Kasumi-1 (cell line): ENCODE results near the gene IPO4.
A peak's percentile ranks its signal among the peaks of the same experiment; 100 is the strongest.
"Not testable (repeated sequence)": the region's sequence is repeated elsewhere in the genome, so short reads cannot be mapped to it uniquely, and the experiment has no call there.

Experiments used
- DNase-seq, 2 experiments: peaks; one replicate each; lab custom pipeline; 2025; lab: John Stamatoyannopoulos, UW

The IPO4 gene

DNA sequence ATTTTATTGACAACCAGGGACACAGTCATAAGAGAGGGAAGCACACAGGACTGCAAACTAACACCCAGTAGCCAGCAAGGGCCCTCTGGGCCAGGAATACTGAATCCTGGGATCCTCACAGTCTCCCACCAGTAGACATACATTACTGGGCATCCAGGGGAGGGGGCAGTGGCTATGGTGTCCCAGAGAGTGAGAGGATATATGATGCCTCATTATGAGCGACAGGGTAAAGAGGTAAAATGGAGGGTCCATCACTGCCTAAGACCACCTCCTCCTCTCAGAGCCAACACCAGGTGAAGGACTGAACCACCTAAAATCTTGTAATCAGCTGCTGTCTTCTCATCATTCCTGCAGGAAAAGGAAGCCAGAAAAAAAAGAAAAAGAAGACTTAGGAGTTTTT lies 28.3 kb upstream of the IPO4 start:
- not testable (repeated sequence) for DNase-seq

DNA sequence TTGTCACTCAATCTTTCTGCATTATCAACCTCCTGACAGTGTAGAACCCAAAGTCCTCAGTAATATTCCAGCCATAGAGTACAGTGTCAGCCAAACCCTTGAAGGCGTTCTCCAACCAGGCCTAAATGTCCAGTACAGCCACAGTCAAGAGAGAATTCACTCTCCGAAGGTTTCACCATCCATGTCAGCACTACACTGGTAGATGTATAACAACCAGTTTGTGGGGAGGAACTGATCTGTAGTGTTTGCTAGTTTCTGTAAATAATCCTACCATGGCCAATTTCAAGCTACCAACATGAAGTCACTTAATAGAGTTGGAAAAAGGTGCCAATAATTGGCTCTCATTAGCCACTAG lies 27.7 kb upstream of the IPO4 start:
- no peak for DNase-seq

DNA sequence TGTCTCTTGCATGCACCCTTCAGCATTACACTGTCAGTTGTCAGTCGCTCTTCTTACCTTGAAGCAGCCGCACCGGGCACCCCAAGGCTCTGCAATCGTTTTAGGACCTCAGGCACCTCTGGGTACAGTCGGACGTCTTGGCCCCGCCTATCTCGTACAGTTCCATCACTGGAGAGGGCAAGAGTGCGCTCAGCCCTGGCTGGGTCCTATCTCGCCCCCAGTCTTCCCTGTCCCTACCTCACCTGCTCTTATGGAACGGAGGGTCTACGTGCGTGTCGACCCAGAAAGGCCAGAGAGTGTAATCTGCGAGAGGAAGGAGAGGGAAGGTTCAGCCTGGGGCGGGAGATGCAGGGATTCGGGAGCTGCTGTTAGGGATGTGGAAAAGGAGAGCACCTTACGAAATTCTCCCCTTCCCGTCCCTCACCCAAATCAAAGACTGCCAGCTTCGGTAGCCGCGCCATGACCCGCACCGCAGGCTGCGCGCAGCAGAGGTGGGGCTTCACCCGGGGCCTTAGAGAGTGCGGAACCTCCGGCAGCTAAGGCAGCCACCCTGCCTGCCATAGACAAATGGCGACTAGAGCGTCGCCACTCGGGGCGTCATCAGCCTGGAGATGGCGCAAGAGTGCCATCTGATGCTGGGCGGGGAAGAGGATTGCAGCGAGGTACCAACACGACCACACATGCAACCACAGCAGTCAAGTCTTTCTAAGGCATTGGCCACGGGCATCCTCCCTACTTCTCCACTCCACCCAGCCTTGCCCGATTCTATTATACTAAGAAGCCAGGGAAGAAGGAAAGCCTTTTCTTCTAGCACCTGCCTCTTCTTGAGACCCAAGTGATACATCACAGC lies 27.1 kb upstream of the IPO4 start, which contains the start of gene MDP1:
Gene MDP1 (minus strand): TSS at position 572 of the 850 bp plus-strand sequence. CDS start 111 bp downstream, at position 461.
- peak; percentile 91 to 92 for DNase-seq

DNA sequence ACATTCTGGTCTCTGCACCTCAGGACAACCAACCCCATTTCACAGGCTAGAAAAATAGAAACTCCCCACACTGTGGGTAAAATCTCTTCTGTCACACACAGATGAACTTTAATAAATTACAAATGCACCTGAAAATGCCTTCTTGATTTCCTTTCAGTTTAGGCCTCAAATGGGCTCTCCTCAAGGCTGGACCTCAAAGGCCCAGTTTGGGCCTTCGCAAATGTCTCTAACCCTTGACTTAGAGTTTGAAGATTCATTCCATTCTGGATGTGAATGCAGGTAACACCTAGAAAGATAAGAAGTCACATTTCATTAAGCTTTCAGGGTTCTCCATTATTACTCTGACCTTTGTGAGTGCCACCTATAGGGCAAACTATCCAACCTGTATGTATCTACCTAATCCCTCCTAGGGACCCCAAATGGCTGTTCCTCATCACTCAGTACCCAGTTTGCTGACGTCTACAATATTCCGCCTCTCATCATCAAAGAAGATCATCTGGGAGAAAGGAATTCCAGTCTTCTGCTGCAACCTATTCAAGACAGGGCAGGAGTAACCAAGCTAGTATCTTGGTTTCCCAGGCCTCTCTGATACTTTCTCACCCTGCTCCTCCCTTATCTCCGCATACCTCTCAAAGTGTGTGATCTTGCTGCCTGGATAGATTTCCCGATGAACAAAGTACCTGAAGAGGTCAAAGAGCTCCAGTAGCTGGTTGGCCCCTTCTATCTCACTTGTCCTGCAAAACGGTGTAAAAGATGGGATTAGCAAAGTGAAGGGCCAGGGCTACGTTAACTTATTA lies 25.4 kb upstream of the IPO4 start:
- DNase-seq = no peak

DNA sequence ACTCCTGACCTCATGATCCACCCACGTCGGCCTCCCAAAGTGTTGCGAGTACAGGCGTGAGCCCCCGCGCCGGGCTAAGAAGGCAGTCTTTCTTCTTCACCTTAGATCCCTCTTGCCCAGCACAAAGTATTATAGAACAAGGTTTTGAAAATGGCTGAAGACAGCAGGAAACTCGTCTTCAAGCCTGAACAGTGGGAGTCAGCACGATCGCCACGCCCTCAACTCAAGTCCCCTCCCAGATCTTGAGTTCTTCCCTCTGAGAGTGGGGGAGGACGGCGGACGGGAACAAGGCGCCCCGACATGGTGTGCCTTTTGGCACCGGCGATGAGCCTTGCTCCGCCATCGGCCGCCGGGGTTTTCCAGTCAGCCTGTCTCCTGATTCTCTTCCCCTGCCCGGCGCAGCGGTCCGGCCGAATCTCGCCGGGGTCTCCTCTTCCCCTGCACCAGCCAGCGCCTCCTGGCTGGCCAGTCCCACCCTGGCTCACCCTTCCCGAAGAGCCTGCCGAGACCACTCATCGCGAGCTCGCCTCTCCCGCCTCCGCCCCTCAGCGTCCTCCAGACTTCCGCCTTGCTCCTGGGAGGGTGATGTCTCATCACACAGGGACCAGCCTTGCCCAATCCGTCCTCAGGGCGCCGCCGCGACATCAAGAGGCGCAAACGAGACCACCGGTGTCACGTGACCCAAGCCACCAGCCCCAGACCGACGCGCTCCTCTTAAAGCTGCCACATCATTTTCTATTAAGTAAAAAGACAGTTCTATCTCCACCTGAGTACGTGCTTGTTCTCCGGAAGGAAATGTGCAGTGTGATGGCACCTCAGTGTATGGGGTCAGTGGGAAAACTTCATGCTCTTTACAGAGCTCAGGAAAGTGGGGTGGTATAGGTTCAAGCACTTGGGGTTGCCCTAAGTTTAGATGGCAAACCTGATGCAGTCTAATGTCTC lies 24.6 kb upstream of the IPO4 start, which contains the start of gene CHMP4A:
Gene CHMP4A (minus strand): TSS at position 565 of the 942 bp plus-strand sequence. CDS start 49 bp downstream, at position 516.
- DNase-seq = peak; percentile 97

DNA sequence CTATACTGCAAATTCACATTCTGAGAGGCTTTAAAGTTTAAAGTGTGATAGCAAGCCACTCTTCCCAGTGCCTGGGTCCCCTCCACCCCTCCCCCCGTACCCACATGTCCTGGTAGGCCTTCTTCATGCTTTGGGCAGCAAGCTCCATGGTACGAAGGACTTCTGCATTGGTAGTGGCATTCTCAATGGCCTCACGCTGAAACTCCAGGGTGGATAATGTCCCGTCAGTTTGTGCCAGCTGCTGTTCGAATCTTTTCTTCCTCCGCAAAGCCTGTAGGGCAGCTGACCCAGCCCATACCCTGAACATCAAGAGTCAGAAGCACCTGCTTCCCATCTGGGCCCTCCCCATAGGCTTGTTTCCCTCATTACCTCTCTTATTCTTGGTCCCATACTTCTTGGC lies 22.7 kb upstream of the IPO4 start:
- DNase-seq = no peak

DNA sequence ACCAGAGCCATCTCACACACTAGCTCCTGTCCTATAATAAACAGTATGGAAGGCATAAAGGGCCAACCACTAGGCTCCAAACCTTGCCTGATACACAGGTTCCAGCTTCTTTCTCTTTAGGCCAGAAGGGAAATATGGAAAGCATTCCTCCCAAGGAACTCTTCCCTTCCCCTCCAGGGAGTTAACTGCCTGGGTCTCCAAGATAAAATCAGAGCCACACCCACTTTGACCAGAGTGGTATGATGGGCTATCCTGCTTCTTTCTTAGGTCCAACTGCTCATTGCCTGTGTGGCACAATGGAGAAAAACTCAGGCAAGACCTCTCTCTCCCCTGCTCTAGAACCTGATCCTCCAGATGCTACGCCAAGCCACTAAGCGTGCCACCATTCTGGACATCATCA lies 19.0 kb upstream of the IPO4 start:
- no peak for DNase-seq

DNA sequence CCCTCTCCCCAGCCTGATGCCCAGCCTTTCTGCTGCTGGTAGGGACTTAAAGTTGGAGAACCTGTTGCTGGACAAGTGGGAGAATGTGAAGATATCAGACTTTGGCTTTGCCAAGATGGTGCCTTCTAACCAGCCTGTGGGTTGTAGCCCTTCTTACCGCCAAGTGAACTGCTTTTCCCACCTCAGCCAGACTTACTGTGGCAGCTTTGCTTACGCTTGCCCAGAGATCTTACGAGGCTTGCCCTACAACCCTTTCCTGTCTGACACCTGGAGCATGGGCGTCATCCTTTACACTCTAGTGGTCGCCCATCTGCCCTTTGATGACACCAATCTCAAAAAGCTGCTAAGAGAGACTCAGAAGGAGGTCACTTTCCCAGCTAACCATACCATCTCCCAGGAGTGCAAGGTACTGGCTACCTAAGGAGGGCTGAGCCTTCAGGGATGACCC lies 18.5 kb upstream of the IPO4 start:
- no peak for DNase-seq

DNA sequence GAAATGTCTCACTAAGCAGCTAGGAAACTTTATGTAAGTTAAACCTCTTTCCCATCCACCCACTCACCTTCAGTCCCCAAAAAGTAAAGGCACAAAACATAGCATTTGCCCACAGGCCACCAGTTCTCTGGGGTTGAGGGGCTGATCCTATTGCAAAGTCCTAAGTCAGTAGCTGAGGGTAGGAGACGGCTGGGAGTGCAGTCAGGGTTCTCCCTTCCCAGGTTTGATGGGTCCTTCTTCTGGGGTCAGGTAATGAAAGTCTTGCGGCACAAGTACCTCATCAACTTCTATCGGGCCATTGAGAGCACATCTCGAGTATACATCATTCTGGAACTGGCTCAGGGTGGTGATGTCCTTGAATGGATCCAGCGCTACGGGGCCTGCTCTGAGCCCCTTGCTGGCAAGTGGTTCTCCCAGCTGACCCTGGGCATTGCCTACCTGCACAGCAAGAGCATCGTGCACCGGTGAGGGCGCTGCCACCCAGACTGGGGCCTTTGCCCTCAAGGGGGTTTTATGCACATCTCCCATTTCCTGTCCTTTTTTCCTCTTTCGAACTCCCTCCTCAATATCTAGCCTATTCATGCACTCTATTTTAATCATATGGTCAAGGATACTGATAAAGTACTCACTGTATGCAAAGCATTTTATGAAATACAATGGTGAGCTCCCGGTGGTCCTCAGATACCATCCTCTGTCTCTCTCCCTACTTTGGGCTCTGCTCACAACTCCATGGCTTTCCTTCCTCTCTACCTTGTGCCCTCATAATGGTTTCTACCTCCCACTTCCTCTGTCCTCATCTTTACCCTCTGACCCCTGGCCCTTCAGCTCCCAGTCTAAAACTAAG lies 17.9 kb upstream of the IPO4 start:
- DNase-seq = no peak

DNA sequence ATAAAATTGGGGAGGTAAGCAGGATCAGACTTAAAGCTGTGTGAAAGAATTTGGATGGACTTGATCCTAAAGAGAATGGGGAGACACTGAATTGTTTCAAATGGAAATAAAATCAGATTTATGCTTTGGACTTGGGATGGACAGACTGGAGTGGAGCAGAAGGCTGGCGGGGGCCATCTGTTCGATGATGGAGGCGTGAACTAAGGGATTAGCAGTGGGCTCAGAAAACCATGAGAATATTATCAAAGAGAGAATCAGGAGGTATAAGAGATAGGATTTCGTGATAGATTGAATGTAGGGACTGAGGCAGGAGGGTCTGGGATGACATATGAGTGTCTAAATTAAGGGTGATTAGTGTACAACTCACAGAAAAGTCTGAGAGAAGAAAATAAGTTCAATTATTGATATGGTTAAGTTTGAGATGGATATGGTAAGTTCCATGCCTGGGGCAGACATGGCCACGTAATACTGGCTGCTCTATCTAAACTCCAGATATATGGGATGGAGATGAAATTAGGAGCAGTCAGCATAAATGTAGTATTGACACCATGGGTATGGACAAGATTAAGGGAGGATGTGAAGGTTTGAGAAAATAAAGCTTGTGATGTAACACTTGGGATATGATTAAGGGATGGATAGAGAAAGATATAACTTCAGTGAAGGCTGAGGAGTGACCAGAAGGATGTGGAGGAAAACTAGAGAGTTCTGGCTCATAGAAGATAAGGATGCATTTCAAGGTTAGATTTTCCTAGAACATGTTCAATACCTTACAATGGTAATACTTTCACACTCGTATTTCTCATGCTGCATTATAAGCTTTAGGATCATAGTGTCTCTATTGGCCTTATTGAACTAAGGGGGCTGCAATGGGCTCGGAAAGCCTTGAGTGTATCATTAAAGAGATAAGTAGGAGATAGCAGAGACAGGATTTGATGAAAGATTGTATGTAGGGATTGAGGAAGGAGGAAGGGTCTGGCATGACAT lies 15.8 kb upstream of the IPO4 start:
- DNase-seq = no peak

DNA sequence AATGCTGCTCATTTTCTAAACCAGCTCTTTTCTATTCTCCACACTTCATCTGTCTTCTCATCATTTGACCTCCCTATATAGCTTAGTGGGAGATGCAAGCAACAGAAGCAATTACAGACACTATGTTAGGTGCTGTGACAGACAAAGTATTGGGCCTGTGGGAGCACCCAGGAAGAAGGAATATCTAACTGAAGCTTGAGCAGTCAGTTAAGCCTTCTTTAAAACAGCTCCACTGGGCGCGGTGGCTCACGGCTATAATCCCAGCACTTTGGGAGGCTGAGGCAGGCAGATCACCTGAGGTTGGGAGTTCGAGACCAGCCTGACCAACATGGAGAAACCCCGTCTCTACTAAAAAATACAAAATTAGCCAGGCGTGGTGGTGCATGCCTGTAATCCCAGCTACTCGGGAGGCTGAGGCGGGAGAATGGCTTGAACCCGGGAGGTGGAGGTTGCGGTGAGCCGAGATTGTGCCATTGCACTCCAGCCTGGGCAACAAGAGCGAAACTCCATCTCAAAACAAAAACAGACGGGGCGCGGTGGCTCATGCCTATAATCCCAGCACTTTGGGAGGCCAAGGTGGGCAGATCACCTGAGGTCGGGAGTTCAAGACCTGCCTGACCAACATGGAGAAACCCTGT lies 14.8 kb upstream of the IPO4 start:
- not testable (repeated sequence) for DNase-seq

DNA sequence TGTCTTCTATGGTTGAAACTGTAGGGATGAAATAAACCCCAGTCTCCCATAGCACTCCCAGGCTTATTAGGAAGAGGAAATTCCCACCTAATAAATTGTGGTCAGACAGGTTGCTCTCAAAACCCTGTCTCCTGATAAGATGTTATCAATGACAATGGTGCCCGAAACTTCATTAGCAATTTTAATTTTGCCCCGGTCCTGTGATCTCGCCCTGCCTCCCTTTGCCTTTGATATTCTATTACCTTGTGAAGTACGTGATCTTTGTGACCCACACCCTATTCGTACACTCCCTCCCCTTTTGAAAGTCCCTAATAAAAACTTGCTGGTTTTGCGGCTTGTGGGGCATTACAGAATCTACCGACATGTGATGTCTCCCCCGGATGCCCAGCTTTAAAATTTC lies 13.9 kb upstream of the IPO4 start:
- DNase-seq = not testable (repeated sequence)

DNA sequence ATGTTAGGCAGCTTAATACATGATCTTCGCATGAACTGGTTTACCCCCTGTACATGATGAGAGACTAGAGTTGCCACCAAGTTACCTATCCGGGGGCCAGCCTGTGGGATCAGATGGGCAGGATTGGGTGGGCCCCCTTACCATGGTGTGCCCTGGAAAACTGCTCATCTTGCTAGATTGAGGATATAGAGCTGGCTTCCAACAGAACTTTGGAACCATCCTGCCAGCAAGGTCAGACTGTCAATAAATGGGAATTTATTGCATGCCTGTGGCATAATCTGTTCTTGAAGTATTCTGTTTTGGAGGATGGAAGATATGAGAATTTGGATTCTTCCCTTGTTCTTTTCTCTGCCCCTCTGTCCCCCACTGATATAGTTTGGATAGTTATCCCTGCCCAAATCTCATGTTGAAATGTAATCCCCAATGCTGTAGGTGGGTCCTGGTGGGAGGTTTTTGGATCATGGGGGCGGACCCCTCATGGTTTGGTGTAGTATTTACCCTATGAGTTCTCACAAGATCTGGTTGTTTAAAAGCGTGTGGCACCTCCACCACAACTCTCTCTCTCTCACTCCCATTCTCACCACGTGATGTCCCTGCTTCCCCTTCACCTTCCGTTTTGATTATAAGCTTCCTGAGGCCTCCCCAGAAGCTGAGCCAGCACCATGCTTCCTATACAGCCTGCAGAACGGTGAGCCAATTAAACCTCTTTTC lies 10.4 kb upstream of the IPO4 start:
- peak; percentile 3 to 21 for DNase-seq

DNA sequence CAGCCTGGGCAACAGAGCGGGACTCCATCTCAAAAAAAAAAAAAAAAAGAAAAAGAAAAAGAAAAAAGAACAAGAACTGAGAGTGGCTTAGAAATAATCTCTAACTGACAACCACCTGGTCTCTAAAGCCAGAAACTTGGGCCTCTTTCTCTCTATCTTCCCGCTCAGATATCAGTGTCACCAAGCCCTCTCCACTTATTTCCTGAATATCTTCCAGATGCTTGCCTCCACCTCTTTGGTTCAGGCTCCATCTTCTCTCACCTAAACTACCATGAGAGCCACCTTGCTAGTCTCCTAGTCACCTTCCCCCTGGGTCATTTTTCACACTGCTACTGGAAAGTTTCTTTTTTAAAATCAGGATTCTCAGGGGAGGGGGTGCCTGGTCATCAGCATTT lies 8.4 kb upstream of the IPO4 start:
- no peak for DNase-seq

DNA sequence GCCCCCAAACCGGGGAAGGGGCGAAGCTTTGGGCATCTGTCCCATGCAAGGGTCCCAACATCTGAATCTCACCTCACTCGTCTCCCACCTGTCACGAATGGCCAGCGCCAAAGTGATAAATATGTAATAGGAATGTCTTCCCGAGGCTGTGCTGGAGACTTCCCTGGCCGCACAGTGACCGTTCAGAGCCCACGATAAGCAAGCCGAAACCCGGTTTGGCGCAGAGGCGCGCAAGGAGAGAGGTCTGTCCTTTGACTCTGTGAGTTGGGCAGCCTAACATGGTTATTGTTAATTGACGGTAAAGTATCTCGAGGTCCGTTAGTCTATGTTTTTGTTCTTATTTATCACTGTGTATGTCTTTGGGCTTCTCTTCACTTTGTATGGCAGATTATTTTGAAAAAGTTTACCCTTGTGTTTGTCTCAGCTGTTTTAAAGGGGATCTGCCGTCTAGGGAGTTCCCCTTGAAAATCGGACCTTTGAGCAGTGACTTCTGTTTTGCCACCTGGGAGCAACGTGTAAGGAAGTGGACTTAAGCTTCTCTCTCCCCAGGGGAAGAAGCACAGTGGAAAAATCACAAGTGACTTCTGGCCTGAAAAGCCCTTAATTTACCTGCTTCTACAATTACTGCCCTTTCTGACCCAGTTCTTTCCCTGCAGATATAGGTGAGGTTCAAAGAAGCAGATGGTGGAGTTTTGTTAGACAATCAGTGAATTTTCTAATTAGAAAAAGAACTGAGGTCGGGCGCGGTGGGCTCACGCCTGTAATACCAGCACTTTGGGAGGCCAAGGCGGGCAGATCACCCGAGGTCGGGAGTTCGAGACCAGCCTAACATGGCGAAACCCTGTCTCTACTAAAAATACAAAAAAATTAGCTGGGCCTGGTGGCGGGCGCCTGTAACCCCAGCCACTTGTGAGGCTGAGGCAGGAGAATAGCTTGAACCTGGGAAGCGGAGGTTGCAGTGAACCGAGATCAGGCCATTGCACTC lies 7.7 kb upstream of the IPO4 start:
- DNase-seq = peak; percentile 13 to 57

DNA sequence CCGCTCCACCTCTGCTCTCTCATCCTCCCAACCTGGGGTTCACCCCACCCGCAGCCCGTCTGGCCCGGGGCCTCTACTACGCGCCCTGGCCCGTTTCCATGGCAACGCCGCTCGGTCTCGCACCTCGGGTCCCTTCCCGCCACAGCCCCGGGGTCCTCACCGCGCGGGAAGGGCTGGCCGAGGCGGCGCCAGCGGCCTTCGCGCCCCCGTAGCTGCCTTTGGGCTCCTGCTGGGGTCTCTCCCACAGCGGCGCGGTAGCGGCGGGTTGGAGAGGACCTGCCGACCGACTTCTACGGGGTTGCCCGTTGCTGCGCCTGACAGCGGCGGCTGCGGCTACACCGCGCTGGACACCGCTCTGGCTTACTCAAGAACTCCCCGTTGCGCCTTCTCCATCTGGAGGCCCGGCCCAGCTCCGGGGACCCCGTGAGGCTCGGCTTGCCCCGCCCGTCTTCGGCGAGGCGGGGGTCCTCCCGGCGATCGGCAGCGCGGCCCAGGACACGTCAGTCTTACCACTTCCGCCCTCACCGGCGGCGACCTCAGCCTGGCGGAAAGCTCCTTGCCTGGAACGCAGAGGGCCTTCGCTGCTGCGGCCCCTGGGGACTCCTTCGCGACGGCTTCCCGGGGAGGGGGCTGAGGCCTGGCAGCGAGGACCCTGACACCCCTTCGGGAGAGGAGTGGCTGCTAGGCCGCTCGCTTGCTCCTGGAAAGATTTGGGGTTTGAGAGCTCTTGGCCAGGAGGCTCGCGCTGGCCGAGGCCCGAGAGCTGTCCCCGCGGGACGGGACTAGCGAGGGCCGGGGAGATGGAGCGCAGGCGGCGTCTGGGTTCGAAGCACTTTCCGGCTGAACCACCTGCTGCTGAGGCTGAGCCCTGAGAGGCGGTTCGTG lies 6.8 kb upstream of the IPO4 start, which contains the start of gene TM9SF1:
Gene TM9SF1 (minus strand): TSS at position 256 of the 885 bp plus-strand sequence. CDS start 422 bp downstream, outside the sequence.
- peak; percentile 68 to 83 for DNase-seq
